WTC11 (cell line): ENCODE results near the gene HMHB1. TPM values are rescaled to one million over a fixed set of nuclear protein-coding genes. Genes with fewer than 3 reads are reported as not detected.

Experiments
- ATAC-seq: fragments of 200-7000 bp; cut with Tn5 transposase; 2 replicates; pipeline ENCODE4 v1.10.0; 2021; ENCODE audit warnings: mild to moderate bottlenecking, moderate library complexity
- CTCF ChIA-PET: fragments of 300-600 bp; sonication (Branson Sonifier 250); formaldehyde crosslinking; loops from one replicate; lab custom pipeline; 2021; ENCODE audit warnings: antibody characterized with exemption; lab: Charles Lee
- POLR2A ChIA-PET: fragments of 350-600 bp; sonication (Branson Sonifier 250); formaldehyde crosslinking; loops from one replicate; lab custom pipeline; 2021; ENCODE audit warnings: antibody characterized with exemption; lab: Charles Lee
- DNase-seq: peaks from one replicate; pipeline ENCODE4 v3.0.0; 2021; ENCODE audit warnings: low spot score
- H3K27ac Mint-ChIP-seq: 2 replicates; pipeline ENCODE4 v1.8.0; 2021; ENCODE audit warnings: mixed read lengths
- H3K27me3 Mint-ChIP-seq: 2 replicates; pipeline ENCODE4 v1.8.0; 2021; ENCODE audit warnings: low read depth, mild to moderate bottlenecking, moderate library complexity, mixed read lengths
- H3K36me3 Mint-ChIP-seq: 2 replicates; pipeline ENCODE4 v1.8.0; 2021; ENCODE audit warnings: mixed read lengths
- H3K4me1 Mint-ChIP-seq: 2 replicates; pipeline ENCODE4 v1.8.0; 2022; ENCODE audit warnings: mixed read lengths
- H3K4me3 Mint-ChIP-seq: 2 replicates; pipeline ENCODE4 v1.8.0; 2021; ENCODE audit warnings: mild to moderate bottlenecking, moderate library complexity, mixed read lengths
- H3K9me3 Mint-ChIP-seq: 2 replicates; pipeline ENCODE4 v1.8.0; 2021; ENCODE audit warnings: mixed read lengths
- CREM ChIP-seq: sonication (generic); formaldehyde crosslinking; IDR thresholded peaks from 2 replicates; pipeline ENCODE4 v1.8.1; 2022; ENCODE audit warnings: mild to moderate bottlenecking, missing genetic modification reagents, moderate library complexity
- FOXP1 ChIP-seq: sonication (generic); formaldehyde crosslinking; IDR thresholded peaks from 2 replicates; pipeline ENCODE4 v1.8.0; 2022; ENCODE audit warnings: missing genetic modification reagents, mild to moderate bottlenecking, moderate library complexity, borderline replicate concordance
- NR2C2 ChIP-seq: sonication (generic); formaldehyde crosslinking; IDR thresholded peaks from 2 replicates; pipeline ENCODE4 v1.8.0; 2022; ENCODE audit warnings: mild to moderate bottlenecking, missing genetic modification reagents
- NR3C1 ChIP-seq: sonication (generic); formaldehyde crosslinking; conservative IDR thresholded peaks from 2 replicates; pipeline ENCODE4 v1.8.1; 2023; ENCODE audit warnings: low read depth, mild to moderate bottlenecking, missing genetic modification reagents
- PRRX2 ChIP-seq: fragments of 250-450 bp; sonication (Bioruptor Pico); IDR thresholded peaks from 2 replicates; pipeline ENCODE4 v1.8.0; 2021; ENCODE audit warnings: mild to moderate bottlenecking
- RELA ChIP-seq: sonication (generic); formaldehyde crosslinking; IDR thresholded peaks from 2 replicates; pipeline ENCODE4 v1.8.1; 2022; ENCODE audit warnings: missing genetic modification reagents, mild to moderate bottlenecking, borderline replicate concordance
- RORB ChIP-seq: fragments of 250-450 bp; sonication (Bioruptor Pico); IDR thresholded peaks from 2 replicates; pipeline ENCODE4 v1.9.0; 2021; ENCODE audit warnings: mild to moderate bottlenecking
- SMAD3 ChIP-seq: sonication (generic); formaldehyde crosslinking; IDR thresholded peaks from 2 replicates; pipeline ENCODE4 v1.8.0; 2022; ENCODE audit warnings: missing genetic modification reagents, mild to moderate bottlenecking, borderline replicate concordance
- SOX15 ChIP-seq: fragments of 250-450 bp; sonication (Bioruptor Pico); IDR thresholded peaks from 2 replicates; pipeline ENCODE4 v1.9.0; 2021; ENCODE audit warnings: mild to moderate bottlenecking
- SP1 ChIP-seq: sonication (generic); formaldehyde crosslinking; conservative IDR thresholded peaks from 2 replicates; pipeline ENCODE4 v1.8.1; 2022; ENCODE audit warnings: missing genetic modification reagents
- TEAD4 ChIP-seq: sonication (generic); formaldehyde crosslinking; IDR thresholded peaks from 2 replicates; pipeline ENCODE4 v1.8.0; 2022; ENCODE audit warnings: mild to moderate bottlenecking, missing genetic modification reagents
- ZBTB21 ChIP-seq: sonication (generic); formaldehyde crosslinking; IDR thresholded peaks from 2 replicates; pipeline ENCODE4 v1.8.1; 2023; ENCODE audit warnings: mild to moderate bottlenecking, missing genetic modification reagents, borderline replicate concordance
- ZNF232 ChIP-seq: sonication (generic); formaldehyde crosslinking; IDR thresholded peaks from 2 replicates; pipeline ENCODE4 v1.8.0; 2022; ENCODE audit warnings: mild to moderate bottlenecking, missing genetic modification reagents
- ZNF317 ChIP-seq: sonication (generic); formaldehyde crosslinking; IDR thresholded peaks from 2 replicates; pipeline ENCODE4 v1.8.1; 2023; ENCODE audit warnings: low read depth, mild to moderate bottlenecking, moderate library complexity, missing genetic modification reagents, borderline replicate concordance
- ZNF396 ChIP-seq: fragments of 250-450 bp; sonication (Bioruptor Pico); IDR thresholded peaks from 2 replicates; pipeline ENCODE4 v1.8.0; 2021; ENCODE audit warnings: mild to moderate bottlenecking, moderate library complexity, borderline replicate concordance
- ZNF416 ChIP-seq: fragments of 250-450 bp; sonication (Bioruptor Pico); IDR thresholded peaks from 2 replicates; pipeline ENCODE4 v1.9.0; 2021; ENCODE audit warnings: mild to moderate bottlenecking, inconsistent platforms
- total RNA-seq: library from RNA; stranded (reverse); gene quantifications from 3 replicates; pipeline ENCODE4 v1.2.3, GENCODE V29; 2021
- TF ChIP-seq, protein P1 (sequence below): sonication (generic); formaldehyde crosslinking; IDR thresholded peaks from 2 replicates; pipeline ENCODE4 v1.8.1; 2022; ENCODE audit warnings: mild to moderate bottlenecking, moderate library complexity, missing genetic modification reagents
- TF ChIP-seq, protein P2 (sequence below): sonication (generic); formaldehyde crosslinking; IDR thresholded peaks from 2 replicates; pipeline ENCODE4 v1.8.0; 2022; ENCODE audit warnings: mild to moderate bottlenecking, missing genetic modification reagents
- TF ChIP-seq, protein P3 (sequence below): sonication (generic); formaldehyde crosslinking; IDR thresholded peaks from 2 replicates; pipeline ENCODE4 v1.8.0; 2022; ENCODE audit warnings: mild to moderate bottlenecking, missing genetic modification reagents
- TF ChIP-seq, protein P4 (sequence below): sonication (generic); formaldehyde crosslinking; IDR thresholded peaks from 2 replicates; pipeline ENCODE4 v1.8.1; 2023; ENCODE audit warnings: mild to moderate bottlenecking, moderate library complexity, missing genetic modification reagents
- TF ChIP-seq, protein P5 (sequence below): sonication (generic); formaldehyde crosslinking; IDR thresholded peaks from 2 replicates; pipeline ENCODE4 v1.8.0; 2022; ENCODE audit warnings: mild to moderate bottlenecking, missing genetic modification reagents
- TF ChIP-seq, protein P6 (sequence below): sonication (generic); formaldehyde crosslinking; IDR thresholded peaks from 2 replicates; pipeline ENCODE4 v1.8.1; 2022; ENCODE audit warnings: mild to moderate bottlenecking, missing genetic modification reagents, moderate library complexity, borderline replicate concordance
- TF ChIP-seq, protein P7 (sequence below): sonication (generic); formaldehyde crosslinking; IDR thresholded peaks from 2 replicates; pipeline ENCODE4 v1.8.1; 2023; ENCODE audit warnings: mild to moderate bottlenecking, missing genetic modification reagents, moderate library complexity
- TF ChIP-seq, protein P8 (sequence below): fragments of 250-450 bp; sonication (Bioruptor Pico); IDR thresholded peaks from 2 replicates; pipeline ENCODE4 v2.1.2; 2022; ENCODE audit warnings: mild to moderate bottlenecking, moderate library complexity

HMHB1 gene
- total RNA-seq, 1 experiment from 2014 or later: not detected

DNA sequence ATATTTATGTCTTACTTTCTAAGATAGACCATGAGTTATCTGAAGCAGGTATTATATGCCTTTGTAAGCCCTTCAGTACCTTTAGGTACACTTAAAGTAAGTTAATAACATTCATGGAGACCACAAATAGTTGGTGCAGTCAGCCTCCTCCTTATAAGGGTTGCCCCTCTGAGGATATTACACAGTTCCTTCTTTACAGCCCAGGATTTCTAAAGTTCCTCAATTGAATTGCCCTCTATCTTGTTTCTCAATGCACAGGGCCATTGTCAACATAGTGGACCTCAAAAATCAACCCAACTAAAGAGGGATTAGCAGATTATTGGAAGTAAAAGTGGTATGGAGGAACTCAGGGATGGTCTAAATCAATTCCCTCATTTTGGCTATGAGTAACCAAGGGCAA is 50.3 kb downstream of the HMHB1 start:
- Mint-ChIP-seq H3K4me3 (no peak overlapping the region), H3K4me1 (peaks cover 23% of the 10 kb centered on the region), H3K9me3 (peaks cover 12% of the 10 kb centered on the region; the same call in 1 of the 2 replicates)
- POLR2A ChIA-PET: no interaction called here
- CTCF ChIA-PET: no interaction called here
- TF ChIP-seq ZNF396 (CRISPR knock-in tag) (no peak), ZNF317 (no peak), TEAD4 (CRISPR knock-in tag) (no peak), ZNF232 (CRISPR knock-in tag) (no peak), FOXP1 (CRISPR knock-in tag) (no peak), NR2C2 (CRISPR knock-in tag) (no peak), PRRX2 (no peak), RORB (no peak), SMAD3 (CRISPR knock-in tag) (no peak), ZNF416 (no peak), ZBTB21 (CRISPR knock-in tag) (no peak), CREM (CRISPR knock-in tag) (no peak)
- TF ChIP-seq, protein P1, sequence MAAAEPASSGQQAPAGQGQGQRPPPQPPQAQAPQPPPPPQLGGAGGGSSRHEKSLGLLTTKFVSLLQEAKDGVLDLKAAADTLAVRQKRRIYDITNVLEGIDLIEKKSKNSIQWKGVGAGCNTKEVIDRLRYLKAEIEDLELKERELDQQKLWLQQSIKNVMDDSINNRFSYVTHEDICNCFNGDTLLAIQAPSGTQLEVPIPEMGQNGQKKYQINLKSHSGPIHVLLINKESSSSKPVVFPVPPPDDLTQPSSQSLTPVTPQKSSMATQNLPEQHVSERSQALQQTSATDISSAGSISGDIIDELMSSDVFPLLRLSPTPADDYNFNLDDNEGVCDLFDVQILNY (CRISPR knock-in tag): no peak
- TF ChIP-seq, protein P2, sequence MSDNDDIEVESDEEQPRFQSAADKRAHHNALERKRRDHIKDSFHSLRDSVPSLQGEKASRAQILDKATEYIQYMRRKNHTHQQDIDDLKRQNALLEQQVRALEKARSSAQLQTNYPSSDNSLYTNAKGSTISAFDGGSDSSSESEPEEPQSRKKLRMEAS: no peak
- TF ChIP-seq, protein P3, sequence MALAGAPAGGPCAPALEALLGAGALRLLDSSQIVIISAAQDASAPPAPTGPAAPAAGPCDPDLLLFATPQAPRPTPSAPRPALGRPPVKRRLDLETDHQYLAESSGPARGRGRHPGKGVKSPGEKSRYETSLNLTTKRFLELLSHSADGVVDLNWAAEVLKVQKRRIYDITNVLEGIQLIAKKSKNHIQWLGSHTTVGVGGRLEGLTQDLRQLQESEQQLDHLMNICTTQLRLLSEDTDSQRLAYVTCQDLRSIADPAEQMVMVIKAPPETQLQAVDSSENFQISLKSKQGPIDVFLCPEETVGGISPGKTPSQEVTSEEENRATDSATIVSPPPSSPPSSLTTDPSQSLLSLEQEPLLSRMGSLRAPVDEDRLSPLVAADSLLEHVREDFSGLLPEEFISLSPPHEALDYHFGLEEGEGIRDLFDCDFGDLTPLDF (CRISPR knock-in tag): no peak
- TF ChIP-seq, protein P4, sequence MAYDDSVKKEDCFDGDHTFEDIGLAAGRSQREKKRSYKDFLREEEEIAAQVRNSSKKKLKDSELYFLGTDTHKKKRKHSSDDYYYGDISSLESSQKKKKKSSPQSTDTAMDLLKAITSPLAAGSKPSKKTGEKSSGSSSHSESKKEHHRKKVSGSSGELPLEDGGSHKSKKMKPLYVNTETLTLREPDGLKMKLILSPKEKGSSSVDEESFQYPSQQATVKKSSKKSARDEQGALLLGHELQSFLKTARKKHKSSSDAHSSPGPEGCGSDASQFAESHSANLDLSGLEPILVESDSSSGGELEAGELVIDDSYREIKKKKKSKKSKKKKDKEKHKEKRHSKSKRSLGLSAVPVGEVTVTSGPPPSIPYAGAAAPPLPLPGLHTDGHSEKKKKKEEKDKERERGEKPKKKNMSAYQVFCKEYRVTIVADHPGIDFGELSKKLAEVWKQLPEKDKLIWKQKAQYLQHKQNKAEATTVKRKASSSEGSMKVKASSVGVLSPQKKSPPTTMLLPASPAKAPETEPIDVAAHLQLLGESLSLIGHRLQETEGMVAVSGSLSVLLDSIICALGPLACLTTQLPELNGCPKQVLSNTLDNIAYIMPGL (CRISPR knock-in tag): no peak
- TF ChIP-seq, all 79 proteins: peak for 0
- Mint-ChIP-seq H3K27me3 (no peaks in the 10 kb centered on the region), H3K36me3 (no peaks in the 10 kb centered on the region), H3K27ac (no peak overlapping the region)
- DNase-seq: no peak
- ATAC-seq: no peak

DNA sequence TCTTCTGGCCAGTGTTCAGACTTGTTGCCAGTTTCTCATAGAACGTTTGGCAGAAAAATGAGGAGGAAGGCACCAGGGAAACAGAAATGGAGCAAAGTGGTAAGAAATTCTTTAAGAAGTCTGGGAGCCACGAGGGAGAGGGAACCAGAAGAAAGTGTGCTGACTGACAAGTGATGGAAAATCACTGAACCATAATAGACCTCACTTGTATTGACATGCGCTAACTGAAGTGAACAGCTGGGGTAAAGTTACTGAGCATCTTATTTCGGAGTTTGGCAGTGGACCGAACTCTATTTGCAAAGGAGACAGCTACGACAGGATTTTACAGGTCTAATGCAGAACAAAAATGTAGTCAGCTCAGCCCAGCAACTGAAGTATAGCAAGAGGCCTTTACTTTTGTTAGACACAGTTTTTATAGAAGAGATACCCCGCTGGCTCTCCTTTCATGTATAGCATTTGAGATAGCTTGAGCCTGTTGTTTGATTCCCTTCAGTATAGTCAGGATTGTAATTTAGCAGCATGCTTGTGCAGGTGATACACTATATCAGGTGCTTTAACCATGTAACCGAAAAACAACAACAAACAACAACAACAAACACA is 53.6 kb downstream of the HMHB1 start:
- Mint-ChIP-seq H3K9me3 (peaks cover 3% of the 10 kb centered on the region; the same call in 1 of the 2 replicates), H3K27me3 (no peaks in the 10 kb centered on the region), H3K27ac (no peak overlapping the region), H3K4me3 (no peak overlapping the region), H3K4me1 (peaks cover 36% of the 10 kb centered on the region), H3K36me3 (no peaks in the 10 kb centered on the region)
- DNase-seq: no peak
- POLR2A ChIA-PET: no interaction called here
- CTCF ChIA-PET: no interaction called here
- TF ChIP-seq RELA (no peak), ZNF416 (no peak), CREM (CRISPR knock-in tag) (no peak), SOX15 (CRISPR knock-in tag) (no peak), SP1 (CRISPR knock-in tag) (no peak), NR3C1 (CRISPR knock-in tag) (no peak)
- TF ChIP-seq, protein P5, sequence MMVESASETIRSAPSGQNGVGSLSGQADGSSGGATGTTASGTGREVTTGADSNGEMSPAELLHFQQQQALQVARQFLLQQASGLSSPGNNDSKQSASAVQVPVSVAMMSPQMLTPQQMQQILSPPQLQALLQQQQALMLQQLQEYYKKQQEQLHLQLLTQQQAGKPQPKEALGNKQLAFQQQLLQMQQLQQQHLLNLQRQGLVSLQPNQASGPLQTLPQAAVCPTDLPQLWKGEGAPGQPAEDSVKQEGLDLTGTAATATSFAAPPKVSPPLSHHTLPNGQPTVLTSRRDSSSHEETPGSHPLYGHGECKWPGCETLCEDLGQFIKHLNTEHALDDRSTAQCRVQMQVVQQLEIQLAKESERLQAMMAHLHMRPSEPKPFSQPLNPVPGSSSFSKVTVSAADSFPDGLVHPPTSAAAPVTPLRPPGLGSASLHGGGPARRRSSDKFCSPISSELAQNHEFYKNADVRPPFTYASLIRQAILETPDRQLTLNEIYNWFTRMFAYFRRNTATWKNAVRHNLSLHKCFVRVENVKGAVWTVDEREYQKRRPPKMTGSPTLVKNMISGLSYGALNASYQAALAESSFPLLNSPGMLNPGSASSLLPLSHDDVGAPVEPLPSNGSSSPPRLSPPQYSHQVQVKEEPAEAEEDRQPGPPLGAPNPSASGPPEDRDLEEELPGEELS: no peak
- TF ChIP-seq, protein P4 (CRISPR knock-in tag): no peak
- TF ChIP-seq, protein P6, sequence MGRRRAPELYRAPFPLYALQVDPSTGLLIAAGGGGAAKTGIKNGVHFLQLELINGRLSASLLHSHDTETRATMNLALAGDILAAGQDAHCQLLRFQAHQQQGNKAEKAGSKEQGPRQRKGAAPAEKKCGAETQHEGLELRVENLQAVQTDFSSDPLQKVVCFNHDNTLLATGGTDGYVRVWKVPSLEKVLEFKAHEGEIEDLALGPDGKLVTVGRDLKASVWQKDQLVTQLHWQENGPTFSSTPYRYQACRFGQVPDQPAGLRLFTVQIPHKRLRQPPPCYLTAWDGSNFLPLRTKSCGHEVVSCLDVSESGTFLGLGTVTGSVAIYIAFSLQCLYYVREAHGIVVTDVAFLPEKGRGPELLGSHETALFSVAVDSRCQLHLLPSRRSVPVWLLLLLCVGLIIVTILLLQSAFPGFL: no peak
- TF ChIP-seq, protein P7, sequence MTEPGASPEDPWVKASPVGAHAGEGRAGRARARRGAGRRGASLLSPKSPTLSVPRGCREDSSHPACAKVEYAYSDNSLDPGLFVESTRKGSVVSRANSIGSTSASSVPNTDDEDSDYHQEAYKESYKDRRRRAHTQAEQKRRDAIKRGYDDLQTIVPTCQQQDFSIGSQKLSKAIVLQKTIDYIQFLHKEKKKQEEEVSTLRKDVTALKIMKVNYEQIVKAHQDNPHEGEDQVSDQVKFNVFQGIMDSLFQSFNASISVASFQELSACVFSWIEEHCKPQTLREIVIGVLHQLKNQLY: no peak
- TF ChIP-seq, protein P8, sequence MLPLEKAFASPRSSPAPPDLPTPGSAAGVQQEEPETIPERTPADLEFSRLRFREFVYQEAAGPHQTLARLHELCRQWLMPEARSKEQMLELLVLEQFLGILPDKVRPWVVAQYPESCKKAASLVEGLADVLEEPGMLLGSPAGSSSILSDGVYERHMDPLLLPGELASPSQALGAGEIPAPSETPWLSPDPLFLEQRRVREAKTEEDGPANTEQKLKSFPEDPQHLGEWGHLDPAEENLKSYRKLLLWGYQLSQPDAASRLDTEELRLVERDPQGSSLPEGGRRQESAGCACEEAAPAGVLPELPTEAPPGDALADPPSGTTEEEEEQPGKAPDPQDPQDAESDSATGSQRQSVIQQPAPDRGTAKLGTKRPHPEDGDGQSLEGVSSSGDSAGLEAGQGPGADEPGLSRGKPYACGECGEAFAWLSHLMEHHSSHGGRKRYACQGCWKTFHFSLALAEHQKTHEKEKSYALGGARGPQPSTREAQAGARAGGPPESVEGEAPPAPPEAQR (CRISPR knock-in tag): no peak
- ATAC-seq: no peak
